Breast epithelium (tissue), 3 donors: Measurements from ENCODE around the gene SEMA4G.

Source experiments
- CTCF ChIP-seq, 3 donors: fragments of 450-650 bp; IDR thresholded peaks; one replicate each; pipeline ENCODE4 v1.5.1; 2016 to 2017; ENCODE audit warnings: antibody characterized with exemption in 3 of 3, mild to moderate bottlenecking in 3 of 3, moderate library complexity in 3 of 3
- POLR2AphosphoS5 ChIP-seq, 3 donors: sonication (generic); formaldehyde crosslinking; IDR thresholded peaks; one replicate each; pipeline ENCODE4 v1.6.1; 2017; ENCODE audit warnings: antibody characterized with exemption in 3 of 3

GRCh38 chr10:100960251-100960650 is 9.1 kb upstream of the SEMA4G start:
- TF ChIP-seq CTCF (IDR thresholded peaks at IDR 0.05) (no peak), POLR2AphosphoS5 (IDR thresholded peaks at IDR 0.05) (no peak)
